GM18873 (cell line): ENCODE results near the gene CSGALNACT2.

ENCODE experiments used
- ATAC-seq: cut with Tn5 transposase; IDR thresholded peaks from one replicate; pipeline ENCODE4 v1.9.1; 2021; ENCODE audit warnings: mild to moderate bottlenecking, moderate library complexity, moderate number of reproducible peaks; ENCODE audit not compliant: unreplicated experiment, low FRiP score

The CSGALNACT2 gene

DNA sequence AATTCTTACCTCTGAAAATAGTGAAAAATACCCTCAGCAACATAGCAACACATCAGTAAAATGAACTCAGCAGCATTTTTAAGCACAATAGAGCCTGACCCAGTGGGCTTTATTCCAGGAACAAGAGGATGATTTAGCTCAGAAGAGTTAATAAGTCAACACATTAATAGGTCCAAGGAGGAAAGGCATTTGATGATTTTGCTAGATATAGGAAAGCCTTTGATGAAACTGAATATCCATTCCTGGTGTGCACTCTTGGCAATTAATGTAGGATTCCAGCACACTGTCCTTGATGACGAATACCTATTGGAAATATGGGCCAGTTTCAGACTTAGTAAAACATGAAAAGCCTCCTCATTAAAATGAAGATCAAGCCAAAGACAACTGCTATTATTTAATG lies 86.1 kb downstream of the CSGALNACT2 start:
- ATAC-seq, result no peak

DNA sequence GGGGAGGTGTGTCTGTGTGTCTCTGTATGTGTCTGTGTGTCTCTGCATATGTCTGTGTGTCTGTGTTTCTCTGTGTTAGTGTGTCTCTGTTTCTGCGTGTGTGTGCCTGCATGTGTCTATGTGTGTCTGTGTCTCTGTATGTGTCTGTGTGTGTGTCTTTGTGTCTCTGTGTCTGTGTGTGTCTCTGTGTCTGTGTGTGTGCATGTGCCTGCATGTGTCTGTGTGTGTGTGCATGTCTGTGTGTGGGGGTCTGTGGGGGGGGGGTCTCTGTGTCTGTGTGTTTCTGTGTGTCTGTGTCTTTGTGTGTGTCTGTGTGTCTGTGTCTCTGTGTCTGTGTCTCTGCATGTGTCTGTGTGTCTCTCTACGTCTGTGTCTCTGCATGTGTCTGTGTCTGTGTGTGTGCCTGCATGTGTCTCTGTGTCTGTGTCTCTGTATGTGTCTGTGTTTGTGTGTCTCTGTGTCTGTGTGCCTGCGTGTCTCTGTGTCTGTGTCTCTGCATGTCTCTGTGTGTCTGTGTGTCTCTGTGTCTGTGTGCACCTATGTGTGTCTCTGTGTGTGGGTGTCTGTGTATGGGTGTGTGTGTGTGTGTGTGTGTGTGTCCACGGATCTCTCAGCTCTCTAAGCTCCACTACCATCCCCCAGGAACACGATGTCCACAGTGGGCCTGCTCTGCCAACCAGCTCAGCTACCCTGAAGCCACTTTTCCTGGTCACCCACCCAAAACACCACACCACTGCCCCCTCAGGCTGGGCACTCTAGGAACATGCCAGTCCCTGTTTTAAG lies 87.0 kb downstream of the CSGALNACT2 start:
- ATAC-seq, result no peak

DNA sequence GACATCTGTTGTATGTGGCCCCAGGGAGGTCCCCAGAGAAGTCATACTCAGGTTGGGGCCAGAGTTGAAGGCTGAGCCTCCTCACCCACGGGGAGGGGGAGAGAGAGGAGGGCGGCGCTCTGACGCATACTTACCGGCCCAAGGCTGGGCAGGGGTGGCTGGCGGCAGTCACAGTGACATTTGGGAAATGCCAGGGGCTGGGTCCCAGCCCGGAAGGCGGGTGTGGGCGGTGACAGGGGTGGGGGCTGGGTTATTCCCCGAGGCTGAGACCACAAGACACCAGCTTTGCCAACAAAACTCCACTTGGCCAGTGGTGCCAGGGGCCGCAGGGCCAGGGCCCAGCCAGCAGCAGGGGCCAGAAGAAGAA lies 87.5 kb downstream of the CSGALNACT2 start:
- no peak for ATAC-seq

DNA sequence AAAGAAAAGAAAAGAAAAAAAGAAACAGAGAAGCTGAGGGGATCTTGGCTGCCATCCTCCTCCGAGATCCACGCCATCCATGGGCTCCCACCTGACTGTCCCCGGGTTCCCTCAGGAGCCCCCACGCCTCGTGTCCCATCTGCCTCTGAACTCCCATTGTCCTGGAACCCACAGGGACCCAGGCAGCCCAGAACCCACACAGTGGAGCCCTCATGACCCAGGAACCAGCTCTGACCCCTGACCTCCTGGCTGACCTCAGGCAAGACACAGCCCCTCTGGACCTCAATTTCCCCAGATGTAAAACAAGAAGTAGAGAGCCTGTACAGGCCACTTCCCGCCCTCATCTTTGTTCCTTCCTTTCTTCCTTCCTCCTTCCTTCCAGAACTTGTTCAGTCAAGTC lies 88.2 kb downstream of the CSGALNACT2 start:
- no peak for ATAC-seq

DNA sequence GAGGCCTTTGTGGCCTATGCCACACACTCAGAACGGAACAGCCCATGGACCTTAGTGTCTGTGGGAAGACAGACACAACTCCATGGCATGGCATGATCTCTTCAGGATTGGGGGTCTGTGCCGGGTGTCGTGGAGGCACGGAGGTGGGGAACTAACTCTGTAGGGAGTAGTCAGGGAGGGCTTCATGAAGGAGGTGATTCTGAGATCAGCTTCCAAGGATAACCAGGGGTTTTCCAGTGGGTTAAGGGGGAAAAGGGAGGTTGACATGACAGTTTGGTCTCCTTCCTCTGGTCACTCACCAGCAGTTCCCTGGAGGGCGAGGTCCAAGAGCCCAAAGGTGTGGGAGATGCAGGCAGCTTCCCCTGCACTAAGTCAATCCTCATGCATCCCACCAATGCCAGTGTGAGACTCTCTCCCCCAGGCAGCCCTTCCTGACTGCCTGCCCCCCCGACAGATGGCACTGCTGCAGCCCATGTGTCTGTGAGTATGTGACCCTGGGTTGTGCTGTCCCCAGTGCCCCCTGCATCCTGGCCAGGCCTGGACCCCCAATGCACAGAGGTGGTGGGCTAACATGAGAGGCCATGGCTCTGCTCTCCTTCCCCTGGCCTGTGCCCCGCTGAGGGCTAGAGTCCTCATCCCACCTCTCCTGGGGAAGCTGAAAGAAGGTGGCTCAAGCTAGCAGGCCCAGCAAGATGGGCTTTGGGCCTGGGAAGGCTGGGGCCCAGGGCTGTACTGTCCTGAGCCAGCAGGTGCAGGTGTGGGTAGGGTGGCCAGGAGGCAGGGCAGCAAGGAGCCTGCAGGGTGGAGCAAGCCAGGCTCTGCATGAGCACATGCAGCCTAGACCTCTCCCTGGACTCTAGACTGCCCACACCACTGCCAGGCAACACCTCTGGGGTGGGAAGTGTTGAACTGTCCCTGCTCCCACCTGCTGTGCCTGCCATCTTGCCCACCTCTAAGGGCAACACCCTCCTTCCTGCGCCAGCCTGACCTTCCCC lies 88.9 kb downstream of the CSGALNACT2 start:
- ATAC-seq, result no peak

DNA sequence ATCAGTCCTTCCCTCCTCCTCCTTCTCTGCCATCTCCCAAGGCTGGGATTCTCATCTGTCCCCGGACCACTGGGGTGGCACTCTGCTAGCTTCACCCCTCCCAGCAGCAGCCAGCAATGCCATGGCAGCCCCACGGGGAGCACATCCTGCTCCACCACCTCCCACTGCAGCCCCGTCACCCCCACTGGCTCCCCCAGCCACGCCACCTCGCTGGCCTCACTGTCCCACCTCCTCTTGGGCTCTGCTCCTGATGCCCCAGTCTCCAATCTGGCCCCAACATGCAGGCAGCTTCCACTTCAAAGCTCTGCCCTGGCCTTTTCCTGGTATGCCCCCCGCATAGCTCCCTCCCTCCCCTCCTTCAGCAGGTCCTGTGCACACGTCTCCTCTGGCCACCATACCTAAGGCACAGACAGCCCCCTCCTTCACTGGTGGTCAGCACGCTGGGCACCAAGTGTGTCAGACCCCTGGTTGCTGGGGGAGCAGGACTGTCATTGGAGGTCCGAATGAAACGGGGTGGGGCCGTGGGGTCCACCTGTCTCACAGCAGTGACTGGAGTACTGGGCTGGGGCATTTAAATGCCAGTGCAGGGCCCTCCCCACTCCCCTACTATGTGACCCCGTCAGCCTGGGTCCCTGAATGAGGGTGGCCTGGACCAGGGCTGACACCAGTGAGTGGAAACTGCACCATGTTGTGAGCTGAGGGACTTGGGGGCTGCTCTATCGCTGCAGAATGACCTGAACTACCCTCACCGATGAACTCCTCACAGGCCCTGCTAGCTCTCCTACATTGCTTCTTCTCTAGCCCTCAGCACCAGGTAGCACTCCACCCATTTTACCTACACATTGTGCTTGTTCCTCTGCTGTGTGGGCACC lies 89.9 kb downstream of the CSGALNACT2 start:
- ATAC-seq, result no peak

DNA sequence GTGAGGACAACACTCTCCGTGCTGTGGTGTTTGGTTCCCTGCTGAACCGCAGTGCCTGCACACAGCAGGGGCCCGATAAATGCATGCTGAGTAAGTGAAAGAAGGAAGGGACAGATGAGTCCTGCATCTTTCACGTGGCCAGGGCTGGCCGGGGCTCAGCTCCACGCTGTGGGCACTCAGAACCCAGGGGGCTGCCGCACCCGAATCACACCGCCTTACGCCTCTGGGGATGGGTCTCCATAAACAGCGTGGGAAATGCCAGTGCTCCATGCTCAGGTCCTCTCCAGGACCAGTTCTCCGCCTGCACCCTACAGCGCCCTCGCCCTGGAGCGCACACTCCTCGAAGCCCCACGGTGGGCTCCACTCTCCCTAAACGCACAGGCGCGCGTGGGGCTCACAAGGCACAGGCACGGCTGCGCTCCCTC lies 90.5 kb downstream of the CSGALNACT2 start:
- ATAC-seq, result no peak

DNA sequence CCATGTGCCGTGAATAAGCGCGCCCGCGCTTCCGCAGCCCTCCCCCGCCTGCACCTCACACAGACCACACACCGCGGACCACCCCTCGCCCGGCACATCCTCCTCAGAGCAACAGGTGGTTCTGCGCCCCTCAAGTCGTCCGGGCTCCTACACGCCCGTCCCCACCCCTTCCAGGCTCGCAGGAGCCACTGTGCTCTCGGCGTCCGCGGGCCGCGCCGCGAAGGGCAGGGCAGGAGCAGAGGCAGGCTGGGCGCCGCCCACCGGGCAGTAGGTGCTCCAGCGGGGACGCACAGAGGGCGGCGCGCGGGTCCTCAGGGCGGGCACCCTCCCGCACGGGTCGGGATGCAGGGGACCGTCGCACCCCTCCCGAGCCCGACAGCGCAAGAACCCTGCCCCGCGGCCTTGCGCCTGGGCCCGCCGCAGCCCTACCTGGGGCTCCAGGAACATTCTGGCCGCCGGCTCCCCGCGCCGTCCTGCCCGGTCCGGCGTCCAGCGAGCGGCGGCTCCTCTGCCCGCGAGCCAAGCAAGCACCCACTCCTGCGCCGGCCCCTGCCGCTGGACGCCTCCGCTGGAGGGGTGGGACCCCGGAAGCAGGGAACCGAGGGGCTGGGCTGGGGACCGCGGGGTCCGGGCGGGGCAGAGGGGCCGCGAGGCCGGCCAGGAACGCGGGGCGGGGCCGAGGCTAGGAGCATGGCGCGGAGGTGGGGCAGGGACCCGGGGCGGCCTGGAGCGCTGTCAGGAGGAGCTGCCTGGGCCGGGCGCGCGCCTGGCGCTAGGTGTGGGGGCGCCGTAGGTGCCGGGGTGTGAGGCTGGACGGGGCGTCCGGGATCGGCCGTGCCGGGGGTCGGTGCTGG lies 91.2 kb downstream of the CSGALNACT2 start:
- ATAC-seq, result no peak

DNA sequence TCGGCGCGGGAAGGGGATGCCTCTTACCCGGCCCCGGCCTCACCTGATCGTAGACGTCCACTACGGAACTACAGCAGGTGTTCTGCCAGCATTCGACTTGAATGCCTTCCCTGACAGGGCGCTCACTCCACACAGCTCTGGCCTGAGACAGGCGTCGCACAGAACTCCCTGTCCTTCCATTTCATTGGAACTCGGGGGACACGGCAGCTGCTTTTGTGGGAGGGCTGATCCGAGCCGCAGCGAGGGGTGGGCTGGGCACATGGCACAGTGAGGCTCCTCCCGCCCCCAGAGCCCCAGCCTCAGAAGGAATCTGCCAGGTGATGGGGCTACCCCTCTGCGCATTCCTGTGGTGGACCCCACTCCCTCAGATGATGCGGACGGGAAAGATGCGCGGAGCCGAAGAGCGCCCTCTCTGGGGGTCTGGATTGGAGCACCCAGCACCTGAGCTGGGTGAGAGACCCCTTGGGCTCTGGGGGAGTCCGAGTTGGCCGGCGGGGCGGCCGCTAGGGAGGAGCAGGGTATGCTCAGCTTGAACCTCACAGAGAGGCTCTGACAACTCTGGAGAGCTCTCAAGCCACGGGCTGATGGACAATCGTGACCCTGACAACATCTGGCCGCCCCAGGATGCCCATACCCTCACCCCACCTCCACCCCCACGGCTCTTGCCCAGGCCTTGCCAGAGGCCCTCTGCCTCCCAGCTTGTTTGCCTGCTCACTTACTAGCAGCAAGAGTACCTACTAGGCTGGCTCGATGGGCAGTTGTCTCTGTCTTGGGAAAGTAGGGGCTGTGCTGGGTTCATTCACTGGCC lies 92.1 kb downstream of the CSGALNACT2 start:
- ATAC-seq, result no peak

DNA sequence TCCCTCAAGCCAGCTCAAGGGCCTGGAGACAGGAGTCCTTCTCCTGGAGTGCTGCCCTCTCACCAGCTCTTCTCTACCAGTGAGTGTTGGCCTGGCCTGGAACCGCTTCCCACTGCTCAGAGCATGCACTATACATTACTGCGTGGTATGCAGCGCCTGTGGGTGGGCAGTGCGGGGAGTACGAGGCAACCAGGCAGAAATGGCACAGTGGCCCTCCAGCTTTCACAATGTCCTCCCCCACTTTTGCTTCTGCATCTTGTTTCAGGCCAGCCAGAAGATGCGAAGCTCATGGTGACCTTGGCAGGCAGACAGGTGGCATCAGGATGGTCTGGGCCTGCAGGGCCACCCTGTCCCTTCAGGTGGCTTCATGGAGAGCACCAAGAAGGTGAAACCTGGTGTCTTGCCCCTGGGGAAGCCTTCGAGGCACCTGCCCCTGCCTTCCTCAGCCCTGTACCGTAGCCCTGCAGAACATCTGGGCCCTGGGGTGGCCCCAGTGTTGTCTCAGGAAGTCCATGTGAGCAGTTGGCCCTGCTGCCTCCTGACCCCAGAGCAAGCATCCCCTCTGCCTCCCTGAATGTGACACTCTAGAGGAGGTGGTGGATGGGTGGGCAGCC lies 92.8 kb downstream of the CSGALNACT2 start:
- ATAC-seq, result no peak

DNA sequence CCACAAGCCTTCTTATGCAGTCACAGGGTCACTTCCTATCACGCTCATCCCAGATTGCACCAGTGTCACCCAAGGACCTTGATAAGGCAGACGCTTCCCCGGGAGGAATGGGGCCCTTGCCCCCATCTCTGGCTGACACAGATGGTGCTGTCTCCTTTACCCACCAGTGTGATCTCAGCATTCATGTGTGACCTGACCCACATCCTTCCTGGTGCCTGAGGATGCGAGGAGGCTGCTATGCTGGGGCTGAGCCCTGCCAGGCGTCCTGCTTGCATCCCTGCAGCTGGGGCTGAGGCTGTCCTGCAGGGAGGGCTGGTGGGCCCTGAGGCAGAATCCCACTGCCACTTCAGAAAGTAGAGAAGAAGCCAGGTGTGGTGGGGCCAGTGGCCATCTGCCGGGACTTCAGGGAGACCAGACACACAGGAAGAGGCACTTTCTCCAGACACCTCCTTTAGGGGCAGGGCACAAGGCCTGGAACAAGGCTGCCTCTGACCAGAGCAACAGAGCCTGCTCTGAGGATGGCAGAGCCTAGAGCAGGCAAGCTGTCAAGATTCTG lies 93.4 kb downstream of the CSGALNACT2 start:
- no peak for ATAC-seq

DNA sequence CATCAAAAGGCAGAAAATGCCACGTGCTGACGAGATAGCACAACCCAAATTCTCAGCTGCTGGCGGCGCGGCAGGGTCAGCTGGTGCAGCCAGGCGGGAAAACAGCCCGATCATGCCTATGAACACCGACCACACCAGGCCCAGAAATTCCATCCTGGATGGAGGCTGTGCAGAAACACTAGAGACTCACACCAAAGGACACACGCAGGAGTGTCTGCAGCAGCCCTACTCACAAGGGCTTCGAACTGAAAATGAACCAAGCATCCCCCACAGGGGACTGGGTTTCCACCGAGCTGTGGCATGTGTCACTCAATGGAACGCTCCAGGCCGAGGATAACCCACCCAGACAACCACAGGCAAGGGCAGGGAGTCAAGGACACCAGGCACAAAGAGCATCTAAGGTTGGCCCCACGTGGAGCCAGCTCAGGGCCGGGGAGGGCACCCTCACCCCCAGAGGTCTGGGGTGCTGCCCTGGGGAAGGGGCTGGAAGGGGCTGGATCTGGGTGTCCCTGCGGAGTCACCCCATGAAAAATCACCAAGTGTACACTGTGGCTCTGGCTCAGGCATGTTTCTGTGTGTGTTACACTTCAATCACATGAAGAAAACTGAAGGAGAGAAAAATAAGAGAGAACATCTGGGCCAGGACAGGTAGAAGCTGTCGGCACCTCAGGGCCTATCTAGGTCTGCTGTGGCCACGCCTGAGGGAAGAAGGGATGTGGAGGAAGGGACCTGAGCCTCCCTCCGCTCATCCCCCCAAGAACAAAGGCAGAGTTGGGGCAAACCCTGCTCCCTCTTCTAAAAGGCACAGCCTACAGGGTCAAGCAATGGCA lies 95.6 kb downstream of the CSGALNACT2 start:
- ATAC-seq, result no peak

DNA sequence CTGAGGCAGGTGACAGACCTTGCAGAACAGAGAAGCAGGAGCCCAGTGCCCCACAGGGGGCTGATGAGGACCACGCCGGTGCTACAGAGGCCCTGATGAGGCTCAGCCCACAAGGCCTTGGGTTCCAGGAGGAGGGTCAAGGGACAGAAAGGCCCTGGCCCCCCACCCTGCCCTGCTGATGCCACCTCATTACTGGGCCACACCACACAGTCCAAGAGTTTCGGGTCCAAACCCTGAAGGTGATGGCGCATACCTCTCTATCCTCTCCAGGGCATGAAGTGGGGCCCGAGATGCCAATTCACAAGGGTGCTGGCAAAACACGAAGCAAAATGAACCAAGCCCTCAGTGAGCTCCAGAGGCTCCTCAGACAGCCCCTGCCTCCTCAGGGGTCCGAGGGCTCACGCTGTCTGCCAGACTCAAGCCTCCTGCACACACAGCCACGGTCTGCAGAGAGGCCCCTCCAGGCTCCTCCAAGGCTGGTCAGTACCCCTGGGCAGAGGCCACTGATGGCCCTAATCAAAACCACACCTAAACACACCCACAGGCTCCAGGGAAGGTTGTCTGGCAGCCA lies 96.3 kb downstream of the CSGALNACT2 start:
- ATAC-seq, result no peak
